Epithelial cell of proximal tubule (primary cell): Measurements from ENCODE around the gene RPA1. TPM values are rescaled to one million over a fixed set of nuclear protein-coding genes. Genes with fewer than 3 reads are reported as not detected.
"Not testable (repeated sequence)": the region's sequence is repeated elsewhere in the genome, so short reads cannot be mapped to it uniquely, and the experiment has no call there.

Experiments used
- DNase-seq: peaks from one replicate; pipeline ENCODE4 v3.0.0-alpha.2; 2011; ENCODE audit warnings: low read depth
- H3K4me3 ChIP-seq: 2 replicates; pipeline ENCODE4 v1.5.1; 2011; ENCODE audit warnings: low read depth, mild to moderate bottlenecking, low read length
- CTCF ChIP-seq: conservative IDR thresholded peaks from 2 replicates; pipeline ENCODE4 v1.5.1; 2012; ENCODE audit warnings: low read depth, mild to moderate bottlenecking, low read length
- total RNA-seq: library from RNA; depleted of rRNA; stranded (reverse); fragments of >200 nt; gene quantifications from 2 replicates; pipeline ENCODE4 v1.2.3, GENCODE V29; 2015

Gene RPA1
- total RNA-seq, 1 donor from 2014 or later: 28.5 TPM

- no peak overlapping the region for H3K4me3 ChIP-seq
- no peak for TF ChIP-seq CTCF
- no peak for DNase-seq
Observed at GRCh38 chr17:1800240-1800639, 29.6 kb upstream of the RPA1 start.

GRCh38 chr17:1800712-1801111 is 29.1 kb upstream of the RPA1 start:
- no peak for TF ChIP-seq CTCF
- H3K4me3 ChIP-seq: no peak overlapping the region
- DNase-seq: no peak

- no peak for TF ChIP-seq CTCF
- no peak for DNase-seq
- no peak overlapping the region for H3K4me3 ChIP-seq
Observed at GRCh38 chr17:1802429-1802828, 27.4 kb upstream of the RPA1 start.

GRCh38 chr17:1803280-1803679 is 26.5 kb upstream of the RPA1 start:
- H3K4me3 ChIP-seq: no peak overlapping the region
- no peak for DNase-seq
- TF ChIP-seq CTCF: no peak

- DNase-seq: no peak
- H3K4me3 ChIP-seq: no peak overlapping the region
- TF ChIP-seq CTCF: no peak
Observed at GRCh38 chr17:1807890-1808289, 21.9 kb upstream of the RPA1 start.

- no peak for TF ChIP-seq CTCF
- H3K4me3 ChIP-seq: no peak overlapping the region
- DNase-seq: no peak
Observed at GRCh38 chr17:1808644-1809043, 21.2 kb upstream of the RPA1 start.

GRCh38 chr17:1809815-1810214 is 20.0 kb upstream of the RPA1 start:
- not testable (repeated sequence) for H3K4me3 ChIP-seq, DNase-seq

- no peak overlapping the region for H3K4me3 ChIP-seq
- TF ChIP-seq CTCF: no peak
Observed at GRCh38 chr17:1810450-1811103, 19.2 kb upstream of the RPA1 start.

More at GRCh38 chr17:1810450-1811103, 19.2 kb upstream of the RPA1 start:
- DNase-seq: no peak
